ENCODE results near the gene NELFCD. TPM values are rescaled to one million over a fixed set of nuclear protein-coding genes. Genes with fewer than 3 reads are reported as not detected.

The NELFCD gene
- polyA plus RNA-seq, 1 donor from 2014 or later, result 88.7 TPM

GRCh38 chr20:58956078-58956477 is 25.0 kb upstream of the NELFCD start:
- no peaks in the 10 kb centered on the region for H3K79me2 ChIP-seq (replicated peaks; ENCODE audit: insufficient read depth, low read length)
- H2AFZ ChIP-seq (ENCODE audit: low read depth, low read length), result no peak overlapping the region
- H3K9me3 ChIP-seq (ENCODE audit: low read length), result no peaks in the 10 kb centered on the region
- H3K27ac ChIP-seq (ENCODE audit: low read length), result no peak overlapping the region
- no peaks in the 10 kb centered on the region for H3K9me2 ChIP-seq (ENCODE audit: insufficient read depth, low read length)
- no peak overlapping the region for H3K9ac ChIP-seq (ENCODE audit: low read length)
- no peaks in the 10 kb centered on the region for H4K20me1 ChIP-seq (ENCODE audit: insufficient read depth)
- H3F3A ChIP-seq (ENCODE audit: insufficient read depth, low read length, poor library complexity, severe bottlenecking), result no peaks in the 10 kb centered on the region
- H3K4me3 ChIP-seq (ENCODE audit: low read length), result no peak overlapping the region
- no peak overlapping the region for H3K4me2 ChIP-seq (ENCODE audit: low read length)
- no peaks in the 10 kb centered on the region for H3K27me3 ChIP-seq (ENCODE audit: insufficient read depth, low read depth, low read length)
- no peak for TF ChIP-seq EP300 (conservative IDR thresholded peaks at IDR 0.05; ENCODE audit: poor library complexity, severe bottlenecking)
- no peak for TF ChIP-seq MXI1 (conservative IDR thresholded peaks at IDR 0.05; ENCODE audit: poor library complexity, severe bottlenecking)
- TF ChIP-seq RAD21 (conservative IDR thresholded peaks at IDR 0.05), result no peak
- TF ChIP-seq POLR2AphosphoS5 (IDR thresholded peaks at IDR 0.05), result no peak
- TF ChIP-seq TAF1 (IDR thresholded peaks at IDR 0.05; ENCODE audit: low read depth), result no peak
- no peaks in the 10 kb centered on the region for H3K36me3 ChIP-seq (ENCODE audit: insufficient read depth, low read length)

GRCh38 chr20:58959652-58960051 is 21.4 kb upstream of the NELFCD start:
- Histone ChIP-seq H2AFZ (ENCODE audit: low read depth, low read length) (no peak overlapping the region), H3K79me2 (replicated peaks; ENCODE audit: insufficient read depth, low read length) (no peaks in the 10 kb centered on the region), H3K36me3 (ENCODE audit: insufficient read depth, low read length) (no peaks in the 10 kb centered on the region)

More at GRCh38 chr20:58959652-58960051, 21.4 kb upstream of the NELFCD start:
- no peak for TF ChIP-seq RAD21 (conservative IDR thresholded peaks at IDR 0.05)
- TF ChIP-seq EP300 (conservative IDR thresholded peaks at IDR 0.05; ENCODE audit: poor library complexity, severe bottlenecking), result no peak
- TF ChIP-seq EZH2 (IDR thresholded peaks at IDR 0.05; ENCODE audit: borderline replicate concordance, insufficient read depth, low read length, poor library complexity, severe bottlenecking), result no peak
- TF ChIP-seq REST (IDR thresholded peaks at IDR 0.05; ENCODE audit: borderline replicate concordance), result no peak
- TF ChIP-seq SMC3 (conservative IDR thresholded peaks at IDR 0.05; ENCODE audit: poor library complexity), result no peak
- TF ChIP-seq MXI1 (conservative IDR thresholded peaks at IDR 0.05; ENCODE audit: poor library complexity, severe bottlenecking), result no peak
- no peak for TF ChIP-seq TAF1 (IDR thresholded peaks at IDR 0.05; ENCODE audit: low read depth)
- no peak for TF ChIP-seq CTCF (IDR thresholded peaks at IDR 0.05; ENCODE audit: poor library complexity, severe bottlenecking)
- TF ChIP-seq POLR2AphosphoS5 (IDR thresholded peaks at IDR 0.05), result no peak
- Histone ChIP-seq H3K4me2 (ENCODE audit: low read length) (no peak overlapping the region), H3K9ac (ENCODE audit: low read length) (no peak overlapping the region), H3K27ac (ENCODE audit: low read length) (no peak overlapping the region), H3K4me3 (ENCODE audit: low read length) (no peak overlapping the region), H3K9me2 (ENCODE audit: insufficient read depth, low read length) (no peaks in the 10 kb centered on the region), H4K20me1 (ENCODE audit: insufficient read depth) (no peaks in the 10 kb centered on the region), H3F3A (ENCODE audit: insufficient read depth, low read length, poor library complexity, severe bottlenecking) (no peaks in the 10 kb centered on the region), H3K9me3 (ENCODE audit: low read length) (no peaks in the 10 kb centered on the region), H3K27me3 (ENCODE audit: insufficient read depth, low read depth, low read length) (no peaks in the 10 kb centered on the region)
